ENCODE measurements around the gene NAA20. TPM values are rescaled to one million over a fixed set of nuclear protein-coding genes. Genes with fewer than 3 reads are reported as not detected.

NAA20 gene
- total and polyA plus RNA-seq, 10 donors: 19.3 to 68.4 (median 40.0) TPM

- no peak for DNase-seq
- TF ChIP-seq POLR2A (IDR thresholded peaks at IDR 0.05): no peak
- TF ChIP-seq POLR2AphosphoS5 (IDR thresholded peaks at IDR 0.05): no peak
- no peak for TF ChIP-seq CTCF (IDR thresholded peaks at IDR 0.05 in 8 of 11, conservative IDR thresholded peaks at IDR 0.05 in 3 of 11)
- peaks cover 11 to 100% (median 99%) of the 10 kb centered on the region in 6 donors for H3K36me3 ChIP-seq
- no peaks in the 10 kb centered on the region for H3K9me3 ChIP-seq
- no peak overlapping the region for H3K4me3 ChIP-seq
- 87 to 97% (median 95%) methylated on average over 6 of the region's 6 CpGs for WGBS, 5 donors
- intact Hi-C loops (cut with DNase I; ENCODE audit: low total_unique reads): no loop called here
- H3K27me3 ChIP-seq (replicated peaks in 1 of 7): no peaks in the 10 kb centered on the region
- peaks cover 0 to 4% (median 0%) of the 10 kb centered on the region in 6 donors for H3K4me1 ChIP-seq
- H3K27ac ChIP-seq: no peak overlapping the region
These were observed 21.4 kb downstream of the NAA20 start for GRCh38 chr20:20038586-20038985.

- Histone ChIP-seq H3K4me3 (no peak overlapping the region), H3K27me3 (replicated peaks in 1 of 7) (no peaks in the 10 kb centered on the region), H3K9me3 (no peaks in the 10 kb centered on the region), H3K4me1 (peaks cover 0 to 4% (median 0%) of the 10 kb centered on the region in 6 donors), H3K27ac (no peak overlapping the region), H3K36me3 (peaks cover 11 to 100% (median 99%) of the 10 kb centered on the region in 6 donors)
- intact Hi-C loops (cut with DNase I; ENCODE audit: low total_unique reads): no loop called here
- WGBS, 5 donors: 96 to 99% (median 98%) methylated on average over 6 of the region's 6 CpGs
- TF ChIP-seq CTCF (IDR thresholded peaks at IDR 0.05 in 8 of 11, conservative IDR thresholded peaks at IDR 0.05 in 3 of 11) (no peak), POLR2AphosphoS5 (IDR thresholded peaks at IDR 0.05) (no peak), POLR2A (IDR thresholded peaks at IDR 0.05) (no peak)
- DNase-seq: no peak
These were observed 22.7 kb downstream of the NAA20 start for GRCh38 chr20:20039752-20040387.

- TF ChIP-seq POLR2A (IDR thresholded peaks at IDR 0.05) (no peak), CTCF (IDR thresholded peaks at IDR 0.05 in 8 of 11, conservative IDR thresholded peaks at IDR 0.05 in 3 of 11) (no peak), POLR2AphosphoS5 (IDR thresholded peaks at IDR 0.05) (no peak)
- no peaks in the 10 kb centered on the region for H3K9me3 ChIP-seq
- peak overlapping the region; percentile 81 to 97 (median 92) for H3K27ac ChIP-seq
- H3K4me3 ChIP-seq: peak overlapping the region; percentile 82 to 97 (median 92)
- H3K27me3 ChIP-seq (replicated peaks in 1 of 7): peaks cover 0 to 6% (median 0%) of the 10 kb centered on the region in 7 donors
- peaks cover 3 to 41% (median 37%) of the 10 kb centered on the region in 6 donors for H3K36me3 ChIP-seq
- 1 to 5% (median 4%) methylated on average over 12 to 13 of the region's 13 CpGs for WGBS, 5 donors
- intact Hi-C loops (cut with DNase I; ENCODE audit: low total_unique reads): no loop called here
- H3K4me1 ChIP-seq: peaks cover 0 to 30% (median 20%) of the 10 kb centered on the region in 6 donors
- no peak for DNase-seq
These were observed 34.6 kb downstream of the NAA20 start for GRCh38 chr20:20051767-20052073.

- peak within 1 kb of the TSS; percentile 82 to 97 (median 92) for H3K4me3 ChIP-seq
- peaks cover 0 to 30% (median 20%) of the 10 kb centered on the region in 6 donors for H3K4me1 ChIP-seq
- peak within 1 kb of the TSS; percentile 81 to 97 (median 92) for H3K27ac ChIP-seq
- peaks cover 0 to 8% (median 0%) of the 10 kb centered on the region in 7 donors for H3K27me3 ChIP-seq (replicated peaks in 1 of 7)
- peaks cover 3 to 35% (median 31%) of the 10 kb centered on the region in 6 donors for H3K36me3 ChIP-seq
- H3K9me3 ChIP-seq: no peaks in the 10 kb centered on the region
- DNase-seq: peak; percentile 98
- 0 to 1% (median 0%) methylated on average over 43 to 67 of the region's 67 CpGs for WGBS, 5 donors
- TF ChIP-seq POLR2A (IDR thresholded peaks at IDR 0.05): no peak
- TF ChIP-seq CTCF (IDR thresholded peaks at IDR 0.05 in 8 of 11, conservative IDR thresholded peaks at IDR 0.05 in 3 of 11): peak in 10 of 11 experiments; percentile 9 to 64 (median 33)
- TF ChIP-seq POLR2AphosphoS5 (IDR thresholded peaks at IDR 0.05): peak; percentile 88 to 92 (median 88)
- intact Hi-C loops (cut with DNase I; ENCODE audit: low total_unique reads): no loop called here
These were observed 35.2 kb downstream of the NAA20 start, which contains the start of the genes CFAP61 and CRNKL1 for GRCh38 chr20:20052074-20052970. Gene CFAP61, plus strand, starts transcription at chr20:20052532. Its CDS starts 4,122 bp downstream, at chr20:20056654. Gene CRNKL1, minus strand, starts transcription at chr20:20052466. Its CDS starts 124 bp downstream, at chr20:20052342.

All from spleen (tissue), 11 donors.